Measurements from ENCODE around the gene DDR1.

DNA sequence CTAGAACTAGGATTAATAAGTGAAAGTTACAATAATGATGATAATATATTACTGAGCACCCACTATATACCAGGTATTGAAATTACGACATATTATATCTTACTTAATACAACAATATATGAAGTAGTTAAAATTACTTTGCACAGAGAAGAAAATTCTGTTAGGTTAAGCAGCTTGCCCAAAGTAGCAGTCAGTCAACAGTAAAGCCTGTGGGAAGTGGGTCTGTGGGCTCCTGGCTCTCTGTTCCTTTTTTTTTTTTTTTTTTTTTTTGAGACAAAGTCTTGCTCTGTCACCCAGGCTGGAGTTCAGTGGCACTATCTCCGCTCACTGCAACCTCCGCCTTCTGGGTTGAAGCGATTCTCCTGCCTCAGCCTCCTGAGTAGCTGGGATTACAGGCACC lies 18.9 kb downstream of the DDR1 start:
- TF ChIP-seq, protein P1, sequence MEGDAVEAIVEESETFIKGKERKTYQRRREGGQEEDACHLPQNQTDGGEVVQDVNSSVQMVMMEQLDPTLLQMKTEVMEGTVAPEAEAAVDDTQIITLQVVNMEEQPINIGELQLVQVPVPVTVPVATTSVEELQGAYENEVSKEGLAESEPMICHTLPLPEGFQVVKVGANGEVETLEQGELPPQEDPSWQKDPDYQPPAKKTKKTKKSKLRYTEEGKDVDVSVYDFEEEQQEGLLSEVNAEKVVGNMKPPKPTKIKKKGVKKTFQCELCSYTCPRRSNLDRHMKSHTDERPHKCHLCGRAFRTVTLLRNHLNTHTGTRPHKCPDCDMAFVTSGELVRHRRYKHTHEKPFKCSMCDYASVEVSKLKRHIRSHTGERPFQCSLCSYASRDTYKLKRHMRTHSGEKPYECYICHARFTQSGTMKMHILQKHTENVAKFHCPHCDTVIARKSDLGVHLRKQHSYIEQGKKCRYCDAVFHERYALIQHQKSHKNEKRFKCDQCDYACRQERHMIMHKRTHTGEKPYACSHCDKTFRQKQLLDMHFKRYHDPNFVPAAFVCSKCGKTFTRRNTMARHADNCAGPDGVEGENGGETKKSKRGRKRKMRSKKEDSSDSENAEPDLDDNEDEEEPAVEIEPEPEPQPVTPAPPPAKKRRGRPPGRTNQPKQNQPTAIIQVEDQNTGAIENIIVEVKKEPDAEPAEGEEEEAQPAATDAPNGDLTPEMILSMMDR (IDR thresholded peaks at IDR 0.05): no peak
- no peak for TF ChIP-seq POLR2A (IDR thresholded peaks at IDR 0.05)
